ENCODE data around the gene TNFRSF1A.

DNA sequence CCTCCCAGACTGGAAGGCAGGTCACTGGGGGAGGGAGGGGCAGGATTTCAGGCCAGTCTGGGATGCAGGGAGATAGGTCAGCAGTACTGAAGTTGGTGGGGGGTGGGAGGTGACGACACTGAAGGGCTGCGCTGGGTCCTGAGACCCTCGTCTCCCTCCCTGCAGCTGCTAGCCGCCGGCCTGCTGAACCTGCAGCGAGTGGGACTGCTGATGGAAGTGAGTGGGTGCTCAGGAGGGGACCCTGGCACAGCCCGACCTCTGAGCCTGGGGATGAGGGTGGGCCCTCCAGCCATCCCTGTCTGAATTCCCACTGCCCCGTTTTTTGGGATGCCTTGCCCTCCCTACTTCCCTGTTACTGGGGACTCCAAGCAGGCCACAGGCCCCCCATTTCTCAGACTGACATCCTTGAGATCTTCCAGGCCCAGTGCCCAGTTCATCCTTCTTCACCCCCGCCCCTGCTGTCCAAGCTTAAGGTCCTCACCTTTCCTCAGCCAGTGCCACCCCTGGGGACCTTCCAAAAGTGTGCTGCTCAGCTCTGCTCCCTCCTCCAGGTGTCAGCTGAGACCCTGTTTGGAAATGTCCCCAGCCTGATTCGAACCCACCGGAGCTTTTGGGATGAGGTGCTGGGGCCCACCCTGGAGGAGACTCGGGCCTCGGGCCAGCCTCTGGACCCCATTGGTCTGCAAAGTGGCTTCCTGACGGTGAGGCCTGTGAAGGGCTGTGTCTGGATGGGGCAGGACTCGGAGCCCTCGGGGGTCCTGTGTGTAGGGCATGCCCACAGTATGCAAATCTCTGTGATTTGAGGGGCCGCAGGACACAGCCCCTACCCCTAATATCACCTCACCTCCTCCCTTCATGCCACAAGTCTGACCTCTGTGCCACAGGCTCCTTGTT is 25.9 kb downstream of the TNFRSF1A start:
- TF ChIP-seq POLR2A (IDR thresholded peaks at IDR 0.05) (no peak), EP300 (IDR thresholded peaks at IDR 0.05) (no peak), CTCF (IDR thresholded peaks at IDR 0.05) (no peak)

All from tibial nerve (tissue), 4 donors.